Keratinocyte (primary cell): ENCODE results near the gene CD69. TPM values are rescaled to one million over a fixed set of nuclear protein-coding genes. Genes with fewer than 3 reads are reported as not detected.
A peak's percentile ranks its signal among the peaks of the same experiment; 100 is the strongest.

Source experiments
- DNase-seq: peaks from one replicate; pipeline ENCODE4 v3.0.0-alpha.2; 2011; ENCODE audit warnings: low read depth, missing footprints, low spot score
- FAIRE-seq: peaks from 2 replicates; lab custom pipeline; 2011; peaks lifted over from hg19 to GRCh38; lab: Jason Lieb, UNC
- H2AFZ ChIP-seq: 2 replicates; pipeline ENCODE4 v1.6.0; 2012; ENCODE audit warnings: low read length, control low read depth, inconsistent platforms; ENCODE audit not compliant: control insufficient read depth
- H3K27ac ChIP-seq: 2 replicates; pipeline ENCODE4 v1.5.1; 2011; ENCODE audit warnings: low read length; ENCODE audit not compliant: control insufficient read depth, insufficient read depth
- H3K27me3 ChIP-seq: 3 replicates; pipeline ENCODE4 v1.6.0; 2011; ENCODE audit warnings: low read length; ENCODE audit not compliant: control insufficient read depth, insufficient read depth; ENCODE audit errors: extremely low read depth
- H3K36me3 ChIP-seq, 2 experiments: 2 replicates in 1 of 2; 3 replicates in 1 of 2; pipeline ENCODE4 v1.5.1; 2011; ENCODE audit warnings: low read length in 2 of 2, mild to moderate bottlenecking in 1 of 2; ENCODE audit not compliant: control insufficient read depth in 2 of 2, insufficient read depth in 2 of 2; ENCODE audit errors: extremely low read depth in 1 of 2
- H3K4me1 ChIP-seq: 3 replicates; pipeline ENCODE4 v1.5.1; 2011; ENCODE audit warnings: low read length; ENCODE audit not compliant: control insufficient read depth, insufficient read depth; ENCODE audit errors: extremely low read depth
- H3K4me2 ChIP-seq: 3 replicates; pipeline ENCODE4 v1.6.0; 2011; ENCODE audit warnings: low read depth, low read length; ENCODE audit not compliant: control insufficient read depth, insufficient read depth; ENCODE audit errors: extremely low read depth
- H3K4me3 ChIP-seq, 3 experiments: fragments of 200-600 bp in 1 of 3; sonication (generic) in 1 of 3; 2 replicates in 2 of 3; 3 replicates in 1 of 3; pipeline ENCODE4 v1.5.1; 2011 to 2016; ENCODE audit warnings: low read length in 3 of 3, mild to moderate bottlenecking in 3 of 3, control low read depth in 2 of 3, inconsistent platforms in 1 of 3, low read depth in 1 of 3, mixed read lengths in 1 of 3, mixed run types in 1 of 3, moderate library complexity in 1 of 3; ENCODE audit not compliant: control insufficient read depth in 2 of 3, insufficient read depth in 2 of 3; ENCODE audit errors: extremely low read depth in 1 of 3
- H3K79me2 ChIP-seq: 2 replicates; pipeline ENCODE4 v1.6.0; 2012; ENCODE audit warnings: low read length; ENCODE audit not compliant: control insufficient read depth, insufficient read depth
- H3K9ac ChIP-seq: 3 replicates; pipeline ENCODE4 v1.6.0; 2011; ENCODE audit warnings: low read length; ENCODE audit not compliant: control insufficient read depth, insufficient read depth; ENCODE audit errors: extremely low read depth
- H3K9me1 ChIP-seq: 3 replicates; pipeline ENCODE4 v1.6.0; 2011; ENCODE audit warnings: low read length; ENCODE audit not compliant: control insufficient read depth, insufficient read depth; ENCODE audit errors: extremely low read depth
- H3K9me3 ChIP-seq: 2 replicates; pipeline ENCODE4 v1.5.1; 2012; ENCODE audit warnings: low read depth, low read length; ENCODE audit not compliant: control insufficient read depth
- H4K20me1 ChIP-seq: 3 replicates; pipeline ENCODE4 v1.6.0; 2011; ENCODE audit warnings: low read length; ENCODE audit not compliant: control insufficient read depth, insufficient read depth; ENCODE audit errors: extremely low read depth
- CTCF ChIP-seq, 3 experiments: IDR thresholded peaks in 1 of 3; conservative IDR thresholded peaks in 1 of 3; optimal IDR thresholded peaks in 1 of 3; 2 replicates in 2 of 3; 3 replicates in 1 of 3; pipeline versions ENCODE3 to v1.5.1; 2011; ENCODE audit warnings: low read length in 3 of 3, mild to moderate bottlenecking in 3 of 3, moderate library complexity in 2 of 3, control low read depth in 1 of 3, inconsistent platforms in 1 of 3; ENCODE audit not compliant: insufficient read depth in 2 of 3; ENCODE audit errors: extremely low read depth in 1 of 3
- EZH2 ChIP-seq: IDR thresholded peaks from one replicate; pipeline ENCODE4 v1.6.1; 2012; ENCODE audit warnings: inconsistent platforms, mild to moderate bottlenecking, low read length, moderate library complexity
- dilution Hi-C: fragments of 300-500 bp; cut with MboI; formaldehyde crosslinking; loops from one replicate; pipeline ENCODE4 v1.7.0; 2020; ENCODE audit warnings: low sequenced_read_pairs; ENCODE audit not compliant: extremely low pct_ligation_motif_present
- polyA plus RNA-seq, 5 experiments: library from polyadenylated mRNA; depleted of rRNA in 3 of 5; stranded (reverse) in 3 of 5; stranded (forward) in 1 of 5; unstranded in 1 of 5; fragments of >200 nt; gene quantifications; 1 replicate in 1 of 5; 2 replicates in 3 of 5; 3 replicates in 1 of 5; pipeline versions ENCODE4 v1.2.1 to v1.2.3, GENCODE V29; 2011 to 2012; ENCODE audit warnings: missing spikeins in 2 of 5, low read depth in 1 of 5, low replicate concordance in 1 of 5

CD69 gene
- polyA plus RNA-seq, 1 donor (not counting 4 experiments of a cell fraction or from before 2014, with no cell fraction given), result not detected

GRCh38 chr12:9727813-9728212 is 32.9 kb downstream of the CD69 start:
- no peaks in the 10 kb centered on the region for H4K20me1 ChIP-seq
- H3K27me3 ChIP-seq, result no peaks in the 10 kb centered on the region
- no peaks in the 10 kb centered on the region for H3K9me1 ChIP-seq
- no peak overlapping the region for H3K4me3 ChIP-seq
- no peak overlapping the region for H2AFZ ChIP-seq
- H3K9me3 ChIP-seq, result no peaks in the 10 kb centered on the region
- FAIRE-seq (no peak), DNase-seq (no peak)
- H3K4me1 ChIP-seq, result peaks cover 5% of the 10 kb centered on the region
- H3K4me2 ChIP-seq, result no peak overlapping the region
- no peaks in the 10 kb centered on the region for H3K36me3 ChIP-seq
- H3K79me2 ChIP-seq, result no peaks in the 10 kb centered on the region
- dilution Hi-C loops, result no loop called here
- no peak overlapping the region for H3K27ac ChIP-seq
- no peak overlapping the region for H3K9ac ChIP-seq
- TF ChIP-seq EZH2 (no peak), CTCF (optimal IDR thresholded peaks at IDR 0.05 in 1 of 3, IDR thresholded peaks at IDR 0.05 in 1 of 3, conservative IDR thresholded peaks at IDR 0.05 in 1 of 3; ENCODE audit: extremely low read depth in 1 of 3, insufficient read depth in 2 of 3, low read length in 3 of 3) (no peak)

GRCh38 chr12:9725213-9725870 is 35.4 kb downstream of the CD69 start:
- H3K4me1 ChIP-seq, result peaks cover 12% of the 10 kb centered on the region
- no peaks in the 10 kb centered on the region for H3K9me3 ChIP-seq
- H3K9me1 ChIP-seq, result no peaks in the 10 kb centered on the region
- DNase-seq (no peak), FAIRE-seq (no peak)
- no peak overlapping the region for H3K9ac ChIP-seq
- H3K4me2 ChIP-seq, result no peak overlapping the region
- H3K4me3 ChIP-seq, result no peak overlapping the region
- peak overlapping the region; percentile 41 for H2AFZ ChIP-seq
- dilution Hi-C loops, result no loop called here
- no peaks in the 10 kb centered on the region for H3K79me2 ChIP-seq
- TF ChIP-seq EZH2 (no peak), CTCF (optimal IDR thresholded peaks at IDR 0.05 in 1 of 3, IDR thresholded peaks at IDR 0.05 in 1 of 3, conservative IDR thresholded peaks at IDR 0.05 in 1 of 3; ENCODE audit: extremely low read depth in 1 of 3, insufficient read depth in 2 of 3, low read length in 3 of 3) (no peak)
- H3K27ac ChIP-seq, result no peak overlapping the region
- no peaks in the 10 kb centered on the region for H3K27me3 ChIP-seq
- H3K36me3 ChIP-seq, result no peaks in the 10 kb centered on the region
- no peaks in the 10 kb centered on the region for H4K20me1 ChIP-seq
